SK-N-SH treated with all-trans-retinoic acid at 6 μM for 48 hours (cell line): ENCODE measurements around the gene C14orf93.
A peak's percentile ranks its signal among the peaks of the same experiment; 100 is the strongest.
"Not testable (repeated sequence)": the region's sequence is repeated elsewhere in the genome, so short reads cannot be mapped to it uniquely, and the experiment has no call there.

Source experiments
- ATAC-seq: fragments of 200-7000 bp; cut with Tn5 transposase; 3 replicates; pipeline ENCODE4 v1.9.1; 2020; ENCODE audit warnings: mild to moderate bottlenecking, moderate library complexity
- ARNTL ChIP-seq: fragments of 450-650 bp; formaldehyde crosslinking; IDR thresholded peaks from 2 replicates; pipeline ENCODE4 v1.5.0; 2020; ENCODE audit warnings: low read depth, mild to moderate bottlenecking, moderate library complexity, borderline replicate concordance
- CSDC2 ChIP-seq: fragments of 250-450 bp; sonication (Bioruptor Pico); IDR thresholded peaks from 2 replicates; pipeline ENCODE4 v1.5.0; 2020; ENCODE audit warnings: mild to moderate bottlenecking, moderate library complexity
- CSRNP3 ChIP-seq: fragments of 250-450 bp; sonication (Bioruptor Pico); IDR thresholded peaks from 2 replicates; pipeline ENCODE4 v1.5.1; 2021; ENCODE audit warnings: mild to moderate bottlenecking, moderate library complexity
- ESRRG ChIP-seq: fragments of 250-450 bp; sonication (Bioruptor Pico); IDR thresholded peaks from 2 replicates; pipeline ENCODE4 v1.6.1; 2021; ENCODE audit warnings: mild to moderate bottlenecking
- GLIS3 ChIP-seq: fragments of 250-450 bp; sonication (Bioruptor Pico); IDR thresholded peaks from 2 replicates; pipeline ENCODE4 v1.5.0; 2020; ENCODE audit warnings: mild to moderate bottlenecking, moderate library complexity
- ISL1 ChIP-seq: fragments of 250-450 bp; sonication (Bioruptor Pico); IDR thresholded peaks from 2 replicates; pipeline ENCODE4 v2.1.2; 2022; ENCODE audit warnings: mild to moderate bottlenecking, moderate library complexity
- OSR1 ChIP-seq: fragments of 250-450 bp; sonication (Bioruptor Pico); IDR thresholded peaks from 2 replicates; pipeline ENCODE4 v1.8.0; 2022; ENCODE audit warnings: moderate library complexity, mild to moderate bottlenecking, inconsistent platforms
- PATZ1 ChIP-seq: fragments of 250-450 bp; sonication (Bioruptor Pico); IDR thresholded peaks from 2 replicates; pipeline ENCODE4 v1.8.0; 2020; ENCODE audit warnings: mild to moderate bottlenecking, moderate library complexity, borderline replicate concordance
- PPARA ChIP-seq: fragments of 250-450 bp; sonication (Bioruptor Pico); IDR thresholded peaks from 2 replicates; pipeline ENCODE4 v1.5.0; 2020; ENCODE audit warnings: mild to moderate bottlenecking, borderline replicate concordance
- RARB ChIP-seq: fragments of 250-450 bp; sonication (Bioruptor Pico); IDR thresholded peaks from 2 replicates; pipeline ENCODE4 v1.8.0; 2021; ENCODE audit warnings: mild to moderate bottlenecking, moderate library complexity
- SNAI2 ChIP-seq: fragments of 250-450 bp; sonication (Bioruptor Pico); IDR thresholded peaks from 2 replicates; pipeline ENCODE4 v1.5.0; 2020; ENCODE audit warnings: mild to moderate bottlenecking, moderate library complexity
- TCF4 ChIP-seq: fragments of 250-450 bp; sonication (Bioruptor Pico); IDR thresholded peaks from 2 replicates; pipeline ENCODE4 v1.8.0; 2021; ENCODE audit warnings: mild to moderate bottlenecking, moderate library complexity, borderline replicate concordance
- TOX ChIP-seq: fragments of 250-450 bp; sonication (Bioruptor Pico); IDR thresholded peaks from 2 replicates; pipeline ENCODE4 v1.8.0; 2021; ENCODE audit warnings: mild to moderate bottlenecking, moderate library complexity, borderline replicate concordance
- ZFP30 ChIP-seq: fragments of 450-650 bp; formaldehyde crosslinking; IDR thresholded peaks from 2 replicates; pipeline ENCODE4 v1.5.0; 2022; ENCODE audit warnings: mild to moderate bottlenecking, moderate library complexity
- ZNF565 ChIP-seq: fragments of 450-650 bp; formaldehyde crosslinking; conservative IDR thresholded peaks from 2 replicates; pipeline ENCODE4 v1.5.0; 2020; ENCODE audit warnings: low read depth, mild to moderate bottlenecking, moderate library complexity
- ZNF70 ChIP-seq: fragments of 450-650 bp; formaldehyde crosslinking; IDR thresholded peaks from 2 replicates; pipeline ENCODE4 v1.5.0; 2020; ENCODE audit warnings: mild to moderate bottlenecking, moderate library complexity
- ZNF8 ChIP-seq: fragments of 450-650 bp; formaldehyde crosslinking; IDR thresholded peaks from 2 replicates; pipeline ENCODE4 v1.5.0; 2020; ENCODE audit warnings: mild to moderate bottlenecking, moderate library complexity
- TF ChIP-seq, protein P1 (sequence below): fragments of 250-450 bp; sonication (Bioruptor Pico); IDR thresholded peaks from 2 replicates; pipeline ENCODE4 v1.5.1; 2020; ENCODE audit warnings: low read depth, mild to moderate bottlenecking, moderate library complexity
- TF ChIP-seq, protein P2 (sequence below): fragments of 250-450 bp; sonication (Bioruptor Pico); IDR thresholded peaks from 2 replicates; pipeline ENCODE4 v1.8.0; 2021; ENCODE audit warnings: low read depth, mild to moderate bottlenecking, moderate library complexity, borderline replicate concordance

C14orf93 gene

GRCh38 chr14:22973217-22974032, 36.5 kb downstream of the C14orf93 start:
- ATAC-seq = peak; percentile 50
- no peak for TF ChIP-seq GLIS3 (CRISPR knock-in tag)

DNA sequence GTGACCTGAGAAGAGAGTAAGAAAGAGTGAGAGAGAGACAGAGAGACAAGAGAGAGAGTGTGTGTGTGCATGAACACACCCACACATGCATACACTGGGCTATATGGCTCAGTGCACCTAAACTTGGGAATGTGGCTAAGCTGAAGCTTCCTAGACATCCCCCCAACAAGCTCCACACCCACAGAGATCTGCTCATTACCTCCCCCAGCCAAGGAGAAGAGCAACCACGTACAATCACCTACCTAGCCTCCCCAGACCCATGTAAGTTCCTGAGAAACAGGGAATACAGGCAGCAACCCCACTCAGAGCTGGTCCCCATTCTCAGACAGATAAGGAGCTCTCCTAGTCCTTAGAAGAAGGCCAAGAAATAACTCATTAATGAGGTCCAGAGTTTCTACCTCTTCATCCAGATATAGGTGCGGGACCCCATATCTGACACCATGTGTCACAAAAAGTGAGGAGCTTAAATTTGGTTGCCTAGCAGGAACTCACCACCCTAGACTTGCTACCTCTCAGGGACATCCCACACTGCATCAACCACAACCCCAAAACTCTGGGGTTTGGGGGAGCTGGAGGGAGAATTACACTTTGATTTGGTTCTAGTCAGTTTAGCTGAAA, 37.5 kb downstream of the C14orf93 start:
- ATAC-seq = no peak
- no peak for TF ChIP-seq PATZ1 (CRISPR knock-in tag)
- TF ChIP-seq CSRNP3 (CRISPR knock-in tag) = no peak
- no peak for TF ChIP-seq TCF4 (CRISPR knock-in tag)
- TF ChIP-seq ARNTL (CRISPR knock-in tag) = no peak
- no peak for TF ChIP-seq ISL1 (CRISPR knock-in tag)
- no peak for TF ChIP-seq GLIS3 (CRISPR knock-in tag)
- TF ChIP-seq CSDC2 (CRISPR knock-in tag) = no peak
- no peak for TF ChIP-seq OSR1 (CRISPR knock-in tag)
- TF ChIP-seq RARB (CRISPR knock-in tag) = no peak
- TF ChIP-seq, protein P1, sequence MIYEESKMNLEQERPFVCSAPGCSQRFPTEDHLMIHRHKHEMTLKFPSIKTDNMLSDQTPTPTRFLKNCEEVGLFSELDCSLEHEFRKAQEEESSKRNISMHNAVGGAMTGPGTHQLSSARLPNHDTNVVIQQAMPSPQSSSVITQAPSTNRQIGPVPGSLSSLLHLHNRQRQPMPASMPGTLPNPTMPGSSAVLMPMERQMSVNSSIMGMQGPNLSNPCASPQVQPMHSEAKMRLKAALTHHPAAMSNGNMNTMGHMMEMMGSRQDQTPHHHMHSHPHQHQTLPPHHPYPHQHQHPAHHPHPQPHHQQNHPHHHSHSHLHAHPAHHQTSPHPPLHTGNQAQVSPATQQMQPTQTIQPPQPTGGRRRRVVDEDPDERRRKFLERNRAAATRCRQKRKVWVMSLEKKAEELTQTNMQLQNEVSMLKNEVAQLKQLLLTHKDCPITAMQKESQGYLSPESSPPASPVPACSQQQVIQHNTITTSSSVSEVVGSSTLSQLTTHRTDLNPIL = no peak

GRCh38 chr14:22971152-22971551, 38.8 kb downstream of the C14orf93 start:
- TF ChIP-seq CSDC2 (CRISPR knock-in tag) (no peak), ZNF8 (CRISPR knock-in tag) (no peak), TCF4 (CRISPR knock-in tag) (no peak), ARNTL (CRISPR knock-in tag) (no peak), SNAI2 (no peak), OSR1 (CRISPR knock-in tag) (no peak), ZFP30 (CRISPR knock-in tag) (no peak), TOX (CRISPR knock-in tag) (no peak)
- TF ChIP-seq, all 23 proteins: peak for 0
- no peak for ATAC-seq

- ATAC-seq = no peak
- TF ChIP-seq ESRRG (no peak), PPARA (CRISPR knock-in tag) (no peak), CSDC2 (CRISPR knock-in tag) (no peak), GLIS3 (CRISPR knock-in tag) (no peak), SNAI2 (no peak), ZFP30 (CRISPR knock-in tag) (no peak), TOX (CRISPR knock-in tag) (no peak), PATZ1 (CRISPR knock-in tag) (no peak), ZNF70 (CRISPR knock-in tag) (no peak), ZNF565 (CRISPR knock-in tag) (no peak), RARB (CRISPR knock-in tag) (no peak), OSR1 (CRISPR knock-in tag) (no peak), ZNF8 (CRISPR knock-in tag) (no peak), CSRNP3 (CRISPR knock-in tag) (no peak), ARNTL (CRISPR knock-in tag) (no peak), ISL1 (CRISPR knock-in tag) (no peak)
- TF ChIP-seq, protein P2, sequence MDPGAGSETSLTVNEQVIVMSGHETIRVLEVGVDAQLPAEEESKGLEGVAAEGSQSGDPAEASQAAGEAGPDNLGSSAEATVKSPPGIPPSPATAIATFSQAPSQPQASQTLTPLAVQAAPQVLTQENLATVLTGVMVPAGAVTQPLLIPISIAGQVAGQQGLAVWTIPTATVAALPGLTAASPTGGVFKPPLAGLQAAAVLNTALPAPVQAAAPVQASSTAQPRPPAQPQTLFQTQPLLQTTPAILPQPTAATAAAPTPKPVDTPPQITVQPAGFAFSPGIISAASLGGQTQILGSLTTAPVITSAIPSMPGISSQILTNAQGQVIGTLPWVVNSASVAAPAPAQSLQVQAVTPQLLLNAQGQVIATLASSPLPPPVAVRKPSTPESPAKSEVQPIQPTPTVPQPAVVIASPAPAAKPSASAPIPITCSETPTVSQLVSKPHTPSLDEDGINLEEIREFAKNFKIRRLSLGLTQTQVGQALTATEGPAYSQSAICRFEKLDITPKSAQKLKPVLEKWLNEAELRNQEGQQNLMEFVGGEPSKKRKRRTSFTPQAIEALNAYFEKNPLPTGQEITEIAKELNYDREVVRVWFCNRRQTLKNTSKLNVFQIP (CRISPR knock-in tag) = no peak
- TF ChIP-seq, all 23 proteins: peak for 0
These were observed 43.1 kb downstream of the C14orf93 start for GRCh38 chr14:22966783-22967269.

- not testable (repeated sequence) for ATAC-seq
These were observed 43.8 kb downstream of the C14orf93 start for GRCh38 chr14:22965916-22966782.
